HCT116 (cell line): Measurements from ENCODE around the gene SLAIN1. TPM values are rescaled to one million over a fixed set of nuclear protein-coding genes. Genes with fewer than 3 reads are reported as not detected.

Experiments used
- ATAC-seq: fragments of 200-7000 bp; cut with Tn5 transposase; 2 replicates; pipeline ENCODE4 v1.9.1; 2020; ENCODE audit warnings: mild to moderate bottlenecking, moderate library complexity
- BruUV-seq: library from RNA; stranded (reverse); fragments of 400-500 nt; replicated peaks from 2 replicates; lab custom pipeline; 2021; lab: Mats Ljungman, UMichigan
- CTCF ChIA-PET: fragments of 300-600 bp; sonication (Branson Sonifier 250); formaldehyde crosslinking; loops from one replicate; lab custom pipeline; 2021; ENCODE audit warnings: antibody characterized with exemption; lab: Charles Lee
- POLR2A ChIA-PET: fragments of 300-600, 350-600 bp; sonication (Branson Sonifier 250); formaldehyde crosslinking; loops from one replicate; lab custom pipeline; 2021; ENCODE audit warnings: antibody characterized with exemption; lab: Charles Lee
- RAD21 ChIA-PET, 2 experiments: fragments of 300-600 bp; sonication (Branson Sonifier 250); formaldehyde crosslinking; loops; one replicate each; lab custom pipeline; 2023; ENCODE audit warnings: low total read pairs in 2 of 2; ENCODE audit not compliant: uncharacterized antibody in 2 of 2, unreplicated experiment in 2 of 2, low non-redundant PET in 1 of 2; lab: Charles Lee
- DNase-seq: peaks from one replicate; pipeline ENCODE4 v3.0.0-alpha.2; 2010; ENCODE audit warnings: low read depth, low spot score
- H2AFZ ChIP-seq: fragments of 200-600 bp; shearing (Covaris generic), sonication (generic); 2 replicates; pipeline ENCODE4 v1.6.1; 2017; ENCODE audit warnings: low read depth, mixed run types, mixed read lengths, antibody characterized with exemption, low read length; ENCODE audit not compliant: poor library complexity, severe bottlenecking
- H3K27ac ChIP-seq: 2 replicates; pipeline ENCODE4 v1.5.1; 2012; ENCODE audit warnings: low read depth, low read length
- H3K27me3 ChIP-seq: fragments of 200-600 bp; sonication (generic); 2 replicates; pipeline ENCODE4 v1.6.1; 2016; ENCODE audit warnings: mixed run types, low read length, mixed read lengths; ENCODE audit not compliant: insufficient read depth
- H3K36me3 ChIP-seq, 2 experiments: fragments of 200-500 bp in 1 of 2; fragments of 200-600 bp in 1 of 2; sonication (Bioruptor generic) in 1 of 2; sonication (generic) in 1 of 2; 2 replicates each; pipeline versions ENCODE4 v1.5.1 to v1.6.1; 2014 to 2016; ENCODE audit warnings: low read length in 2 of 2, inconsistent platforms in 1 of 2, mixed read lengths in 1 of 2, mixed run types in 1 of 2; ENCODE audit not compliant: insufficient read depth in 2 of 2, control insufficient read depth in 1 of 2
- H3K4me1 ChIP-seq, 2 experiments: fragments of 200-600 bp in 1 of 2; sonication (generic) in 1 of 2; 2 replicates each; pipeline versions ENCODE4 v1.5.1 to v1.6.1; 2012 to 2017; ENCODE audit warnings: low read length in 2 of 2, inconsistent platforms in 1 of 2, mild to moderate bottlenecking in 1 of 2, mixed read lengths in 1 of 2, mixed run types in 1 of 2, moderate library complexity in 1 of 2; ENCODE audit not compliant: insufficient read depth in 2 of 2, control insufficient read depth in 1 of 2
- H3K4me2 ChIP-seq: fragments of 200-600 bp; sonication (generic); 2 replicates; pipeline ENCODE4 v1.6.1; 2017; ENCODE audit warnings: mixed run types, low read length, mixed read lengths
- H3K4me3 ChIP-seq, 2 experiments: fragments of 200-600 bp in 1 of 2; sonication (generic) in 1 of 2; replicated peaks in 1 of 2; 2 replicates each; pipeline ENCODE4 v1.5.1; 2011 to 2016; ENCODE audit warnings: low read length in 2 of 2, control low read depth in 1 of 2, low read depth in 1 of 2, mild to moderate bottlenecking in 1 of 2, mixed read lengths in 1 of 2, mixed run types in 1 of 2
- H3K79me2 ChIP-seq: fragments of 200-600 bp; sonication (generic); 2 replicates; pipeline ENCODE4 v1.6.1; 2017; ENCODE audit warnings: mild to moderate bottlenecking, mixed run types, low read length, moderate library complexity, mixed read lengths; ENCODE audit not compliant: insufficient read depth
- H3K9ac ChIP-seq: fragments of 200-600 bp; sonication (generic); 2 replicates; pipeline ENCODE4 v1.6.1; 2016; ENCODE audit warnings: low read length, mixed read lengths
- H3K9me2 ChIP-seq: fragments of 200-600 bp; sonication (generic), shearing (Covaris generic); 2 replicates; pipeline ENCODE4 v1.6.1; 2017; ENCODE audit warnings: mixed run types, mild to moderate bottlenecking, moderate library complexity; ENCODE audit not compliant: insufficient read depth
- H3K9me3 ChIP-seq, 2 experiments: fragments of 200-500 bp in 1 of 2; fragments of 200-600 bp in 1 of 2; sonication (Bioruptor generic) in 1 of 2; sonication (generic) in 1 of 2; 2 replicates each; pipeline ENCODE4 v1.6.1; 2014 to 2017; ENCODE audit warnings: low read length in 2 of 2, mixed read lengths in 2 of 2, inconsistent platforms in 1 of 2, low read depth in 1 of 2, mild to moderate bottlenecking in 1 of 2, mixed run types in 1 of 2, moderate library complexity in 1 of 2; ENCODE audit not compliant: control insufficient read depth in 1 of 2, insufficient read depth in 1 of 2
- H4K20me1 ChIP-seq: fragments of 200-600 bp; sonication (generic), shearing (Covaris generic); 2 replicates; pipeline ENCODE4 v1.6.1; 2017; ENCODE audit warnings: mixed run types, mild to moderate bottlenecking, moderate library complexity; ENCODE audit not compliant: insufficient read depth
- ATF3 ChIP-seq: IDR thresholded peaks from 2 replicates; pipeline ENCODE4 v1.6.1; 2012
- CBX3 ChIP-seq: IDR thresholded peaks from 2 replicates; pipeline ENCODE4 v1.6.1; 2012; ENCODE audit warnings: low read depth
- CEBPB ChIP-seq: IDR thresholded peaks from 2 replicates; pipeline ENCODE4 v1.6.1; 2012; ENCODE audit warnings: low read depth
- EGR1 ChIP-seq: IDR thresholded peaks from 2 replicates; pipeline ENCODE4 v1.6.1; 2012; ENCODE audit warnings: low read depth
- ELF1 ChIP-seq: IDR thresholded peaks from 2 replicates; pipeline ENCODE4 v1.6.1; 2012; ENCODE audit warnings: low read depth, borderline replicate concordance
- EZH2 ChIP-seq: fragments of 200-600 bp; sonication (generic); IDR thresholded peaks from 2 replicates; pipeline ENCODE4 v1.6.1; 2017; ENCODE audit warnings: antibody characterized with exemption, mixed run types
- EZH2phosphoT487 ChIP-seq: fragments of 200-600 bp; IDR thresholded peaks from 2 replicates; pipeline ENCODE4 v1.6.1; 2018; ENCODE audit warnings: antibody characterized with exemption, borderline replicate concordance
- FOSL1 ChIP-seq: IDR thresholded peaks from 2 replicates; pipeline ENCODE4 v1.6.1; 2012; ENCODE audit warnings: low read depth
- JUND ChIP-seq: IDR thresholded peaks from 2 replicates; pipeline ENCODE4 v1.6.1; 2012
- MAX ChIP-seq: IDR thresholded peaks from 2 replicates; pipeline ENCODE4 v1.6.1; 2012
- POLR2A ChIP-seq: IDR thresholded peaks from 2 replicates; pipeline ENCODE4 v1.7.0; 2011; ENCODE audit warnings: borderline replicate concordance; ENCODE audit not compliant: insufficient read depth, insufficient read length; ENCODE audit errors: extremely low read depth
- POLR2AphosphoS5 ChIP-seq: IDR thresholded peaks from 2 replicates; pipeline ENCODE4 v1.6.1; 2011; ENCODE audit warnings: mild to moderate bottlenecking, low read depth, low read length, moderate library complexity
- RAD21 ChIP-seq: IDR thresholded peaks from 2 replicates; pipeline ENCODE4 v1.6.1; 2012; ENCODE audit warnings: low read depth, mild to moderate bottlenecking
- REST ChIP-seq: IDR thresholded peaks from 2 replicates; pipeline ENCODE4 v1.6.1; 2012; ENCODE audit warnings: low read depth
- SP1 ChIP-seq: IDR thresholded peaks from 2 replicates; pipeline ENCODE4 v1.6.1; 2012; ENCODE audit warnings: low read depth
- SRF ChIP-seq: IDR thresholded peaks from 2 replicates; pipeline ENCODE4 v1.6.1; 2012; ENCODE audit warnings: low read depth
- TCF7L2 ChIP-seq: IDR thresholded peaks from 2 replicates; pipeline ENCODE4 v1.7.0; 2011; ENCODE audit warnings: borderline replicate concordance, inconsistent platforms; ENCODE audit not compliant: insufficient read depth, insufficient read length; ENCODE audit errors: extremely low read depth
- YY1 ChIP-seq: IDR thresholded peaks from 2 replicates; pipeline ENCODE4 v1.6.1; 2011; ENCODE audit warnings: low read length, low read depth, moderate library complexity, mild to moderate bottlenecking; ENCODE audit not compliant: insufficient replicate concordance; ENCODE audit errors: extremely low read depth
- ZBTB33 ChIP-seq: IDR thresholded peaks from 2 replicates; pipeline ENCODE4 v1.6.1; 2011; ENCODE audit warnings: mild to moderate bottlenecking, low read length, moderate library complexity; ENCODE audit not compliant: insufficient replicate concordance; ENCODE audit errors: extremely low read depth
- intact Hi-C: fragments of 100-400 bp; cut with micrococcal nuclease; formaldehyde crosslinking; loops from 2 replicates; pipeline ENCODE4 v1.10.0; 2022
- total RNA-seq: library from RNA; stranded (reverse); gene quantifications from one replicate; pipeline ENCODE4 v1.2.1, GENCODE V29; 2021; ENCODE audit not compliant: unreplicated experiment

SLAIN1 gene
- total RNA-seq, 1 experiment from 2014 or later, result 0.34 TPM

GRCh38 chr13:77696006-77696878 lies 1.2 kb upstream of the SLAIN1 start:
- no peaks in the 10 kb centered on the region for H3K4me1 ChIP-seq
- H3K27me3 ChIP-seq, result no peaks in the 10 kb centered on the region
- TF ChIP-seq REST (no peak), TCF7L2 (no peak), ELF1 (no peak), JUND (no peak), EGR1 (no peak), POLR2A (no peak), MAX (no peak), EZH2phosphoT487 (no peak), YY1 (no peak), ZBTB33 (no peak), FOSL1 (no peak), POLR2AphosphoS5 (no peak), CBX3 (no peak), RAD21 (no peak), CEBPB (no peak), EZH2 (no peak), ATF3 (no peak), SRF (no peak), SP1 (no peak)
- BruUV-seq, result no TSS peak
- no peaks in the 10 kb centered on the region for H3K36me3 ChIP-seq
- H3K4me3 ChIP-seq, result no peak overlapping the region
- DNase-seq (no peak), ATAC-seq (no peak)
- no peaks in the 10 kb centered on the region for H4K20me1 ChIP-seq
- no peak overlapping the region for H2AFZ ChIP-seq
- no peaks in the 10 kb centered on the region for H3K79me2 ChIP-seq
- H3K9me3 ChIP-seq, result no peaks in the 10 kb centered on the region
- ChIA-PET RAD21 (no interaction called here), CTCF (no interaction called here), POLR2A (no interaction called here)
- no peak overlapping the region for H3K4me2 ChIP-seq
- intact Hi-C loops, result no loop called here
- H3K9ac ChIP-seq, result no peak overlapping the region
- no peak overlapping the region for H3K27ac ChIP-seq
- no peaks in the 10 kb centered on the region for H3K9me2 ChIP-seq
